ENCODE measurements around the gene HOXB4. TPM values are rescaled to one million over a fixed set of nuclear protein-coding genes. Genes with fewer than 3 reads are reported as not detected.

The HOXB4 gene
- total RNA-seq, 1 experiment from 2014 or later = 0.22 TPM

DNA sequence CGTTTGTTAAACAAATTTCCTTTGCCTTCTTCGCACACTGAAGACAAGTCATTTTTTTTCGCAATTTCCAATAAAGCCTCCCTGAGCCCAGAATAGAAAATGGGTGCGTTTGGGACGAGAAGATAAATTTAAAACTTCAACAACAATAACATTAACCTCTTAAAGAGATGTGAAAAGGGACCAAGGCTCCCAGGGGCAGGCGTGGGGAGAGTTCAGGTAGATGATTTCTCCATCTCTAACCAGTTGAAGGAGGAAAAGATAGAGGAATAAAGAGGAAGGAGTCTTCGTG is 1.3 kb upstream of the HOXB4 start:
- no peaks in the 10 kb centered on the region for H3F3A ChIP-seq (ENCODE audit: low read length, unreplicated experiment)
- no peak overlapping the region for H3K4me3 ChIP-seq (ENCODE audit: low read length)
- no peaks in the 10 kb centered on the region for H3K36me3 ChIP-seq (ENCODE audit: low read depth, low read length)
- H3K4me2 ChIP-seq (ENCODE audit: low read length) = no peak overlapping the region
- BruUV-seq (replicated peaks) = no TSS peak
- H3K9me2 ChIP-seq (replicated peaks; ENCODE audit: low read length) = no peaks in the 10 kb centered on the region
- H4K20me1 ChIP-seq (ENCODE audit: low read length) = no peaks in the 10 kb centered on the region
- H2AFZ ChIP-seq (ENCODE audit: low read length) = no peak overlapping the region
- no peak overlapping the region for H3K9ac ChIP-seq (ENCODE audit: low read length)
- TF ChIP-seq EZH2phosphoT487 (IDR thresholded peaks at IDR 0.05; ENCODE audit: borderline replicate concordance, low read length) = no peak
- TF ChIP-seq EZH2 (IDR thresholded peaks at IDR 0.05; ENCODE audit: low read length, unreplicated experiment) = no peak
- TF ChIP-seq, protein P1, sequence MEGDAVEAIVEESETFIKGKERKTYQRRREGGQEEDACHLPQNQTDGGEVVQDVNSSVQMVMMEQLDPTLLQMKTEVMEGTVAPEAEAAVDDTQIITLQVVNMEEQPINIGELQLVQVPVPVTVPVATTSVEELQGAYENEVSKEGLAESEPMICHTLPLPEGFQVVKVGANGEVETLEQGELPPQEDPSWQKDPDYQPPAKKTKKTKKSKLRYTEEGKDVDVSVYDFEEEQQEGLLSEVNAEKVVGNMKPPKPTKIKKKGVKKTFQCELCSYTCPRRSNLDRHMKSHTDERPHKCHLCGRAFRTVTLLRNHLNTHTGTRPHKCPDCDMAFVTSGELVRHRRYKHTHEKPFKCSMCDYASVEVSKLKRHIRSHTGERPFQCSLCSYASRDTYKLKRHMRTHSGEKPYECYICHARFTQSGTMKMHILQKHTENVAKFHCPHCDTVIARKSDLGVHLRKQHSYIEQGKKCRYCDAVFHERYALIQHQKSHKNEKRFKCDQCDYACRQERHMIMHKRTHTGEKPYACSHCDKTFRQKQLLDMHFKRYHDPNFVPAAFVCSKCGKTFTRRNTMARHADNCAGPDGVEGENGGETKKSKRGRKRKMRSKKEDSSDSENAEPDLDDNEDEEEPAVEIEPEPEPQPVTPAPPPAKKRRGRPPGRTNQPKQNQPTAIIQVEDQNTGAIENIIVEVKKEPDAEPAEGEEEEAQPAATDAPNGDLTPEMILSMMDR (conservative IDR thresholded peaks at IDR 0.05; ENCODE audit: low read depth, low read length) = no peak
- POLR2A ChIA-PET (ENCODE audit: unreplicated experiment) = no interaction called here
- no peak overlapping the region for H3K27ac ChIP-seq (ENCODE audit: low read length)
- DNase-seq (no peak), ATAC-seq (no peak)
- peaks cover 25% of the 10 kb centered on the region for H3K4me1 ChIP-seq (ENCODE audit: insufficient read depth, low read length)
- CTCF ChIA-PET = no interaction called here
- H3K9me3 ChIP-seq (ENCODE audit: low read length) = no peaks in the 10 kb centered on the region
- H3K27me3 ChIP-seq (ENCODE audit: low read length) = no peaks in the 10 kb centered on the region
- H3K79me2 ChIP-seq (ENCODE audit: low read length) = 0 out of 2 replicates have a peak, but pooled peaks cover 6% of the 10 kb centered on the region
- intact Hi-C loops (cut with micrococcal nuclease) = no loop called here

DNA sequence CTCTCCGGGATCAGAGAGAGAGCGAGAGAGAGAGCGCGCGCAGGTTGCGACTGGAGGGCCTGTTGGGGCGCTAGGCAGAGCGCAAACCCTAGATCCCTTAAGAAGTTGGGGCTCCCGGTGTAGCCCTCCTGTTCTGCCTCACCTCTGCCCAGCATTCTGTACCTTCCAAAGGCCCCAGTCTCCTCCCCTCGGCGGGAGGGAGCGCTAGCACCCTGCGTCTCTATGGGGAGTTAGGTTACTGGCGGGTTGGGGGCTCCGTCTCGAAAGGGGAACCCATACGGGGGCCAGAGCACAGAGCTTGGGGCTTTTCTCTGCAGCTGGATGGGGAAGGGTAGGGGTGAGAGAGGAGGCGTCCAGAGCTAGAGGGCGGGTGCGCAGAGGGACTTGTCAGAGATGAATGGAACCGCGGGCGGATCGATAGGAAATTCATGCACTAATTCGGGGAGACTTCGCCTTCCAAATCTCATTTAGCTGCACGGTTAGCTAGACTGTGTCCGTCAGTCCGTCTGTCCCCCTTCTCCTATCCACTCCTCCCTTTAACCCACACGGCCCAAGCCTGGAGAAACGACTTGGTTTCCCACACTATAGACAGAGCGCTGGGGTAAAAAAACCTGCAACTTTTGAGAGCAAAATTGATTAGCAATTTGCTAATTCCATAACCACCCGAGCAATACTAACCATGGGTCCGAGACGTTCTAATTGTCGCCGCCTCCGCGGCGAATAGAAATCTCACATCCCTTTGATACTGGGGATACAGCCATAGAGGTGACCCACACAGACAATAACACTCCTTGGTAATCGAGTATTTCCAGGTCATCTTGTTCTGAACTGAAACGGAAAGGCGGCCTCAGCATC is 693 bp upstream of the HOXB4 start:
- ChIA-PET CTCF (no interaction called here), POLR2A (ENCODE audit: unreplicated experiment) (no interaction called here)
- intact Hi-C loops (cut with micrococcal nuclease) = no loop called here
- no peak overlapping the region for H3K4me2 ChIP-seq (ENCODE audit: low read length)
- no peaks in the 10 kb centered on the region for H3K27me3 ChIP-seq (ENCODE audit: low read length)
- H3K9me3 ChIP-seq (ENCODE audit: low read length) = no peaks in the 10 kb centered on the region
- no peak overlapping the region for H2AFZ ChIP-seq (ENCODE audit: low read length)
- peaks cover 20% of the 10 kb centered on the region for H3K4me1 ChIP-seq (ENCODE audit: insufficient read depth, low read length)
- no peak overlapping the region for H3K4me3 ChIP-seq (ENCODE audit: low read length)
- no peaks in the 10 kb centered on the region for H3K9me2 ChIP-seq (replicated peaks; ENCODE audit: low read length)
- DNase-seq (no peak), ATAC-seq (no peak)
- 0 out of 2 replicates have a peak, but pooled peaks cover 1% of the 10 kb centered on the region for H3K79me2 ChIP-seq (ENCODE audit: low read length)
- H3F3A ChIP-seq (ENCODE audit: low read length, unreplicated experiment) = no peaks in the 10 kb centered on the region
- no TSS peak for BruUV-seq (replicated peaks)
- H3K36me3 ChIP-seq (ENCODE audit: low read depth, low read length) = no peaks in the 10 kb centered on the region
- H4K20me1 ChIP-seq (ENCODE audit: low read length) = no peaks in the 10 kb centered on the region
- no peak overlapping the region for H3K9ac ChIP-seq (ENCODE audit: low read length)
- TF ChIP-seq, protein P1 (conservative IDR thresholded peaks at IDR 0.05; ENCODE audit: low read depth, low read length) = no peak
- no peak for TF ChIP-seq EZH2 (IDR thresholded peaks at IDR 0.05; ENCODE audit: low read length, unreplicated experiment)
- TF ChIP-seq EZH2phosphoT487 (IDR thresholded peaks at IDR 0.05; ENCODE audit: borderline replicate concordance, low read length) = no peak
- no peak overlapping the region for H3K27ac ChIP-seq (ENCODE audit: low read length)

DNA sequence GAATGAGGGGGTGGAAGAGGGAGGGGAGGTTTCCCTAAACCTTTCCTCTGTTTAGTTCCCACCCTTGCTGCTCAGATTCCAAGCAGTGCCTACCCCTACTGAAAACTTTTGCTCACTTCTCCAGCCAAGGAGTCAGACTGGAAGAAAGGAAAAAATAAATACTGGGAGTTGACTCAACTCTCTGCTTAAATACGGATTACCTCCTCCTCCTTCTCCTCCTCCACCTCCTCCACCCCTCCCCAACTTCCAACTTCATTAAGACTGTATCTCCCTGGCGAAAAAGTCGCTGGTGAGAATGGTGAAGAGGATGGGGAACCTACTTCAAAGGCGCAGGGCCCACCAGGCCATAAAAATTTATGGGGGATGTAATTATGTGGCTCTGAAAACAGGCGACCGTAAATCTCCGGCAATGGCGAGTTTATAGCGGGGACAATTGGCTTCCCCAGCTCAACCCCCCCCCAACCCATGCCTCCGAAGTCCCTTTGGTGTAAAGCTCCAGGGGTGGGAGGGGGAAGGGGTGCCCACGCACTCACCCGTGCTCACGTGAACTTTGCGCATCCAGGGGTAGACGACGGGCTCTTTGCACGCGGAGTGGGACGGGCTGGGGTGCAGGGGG is 712 bp downstream of the HOXB4 start:
- H2AFZ ChIP-seq (ENCODE audit: low read length) = peak overlapping the region; percentile 64
- DNase-seq (peak; percentile 42), ATAC-seq (peak; percentile 58)
- no peaks in the 10 kb centered on the region for H3K9me2 ChIP-seq (replicated peaks; ENCODE audit: low read length)
- peaks cover 20% of the 10 kb centered on the region for H3K4me1 ChIP-seq (ENCODE audit: insufficient read depth, low read length)
- no TSS peak for BruUV-seq (replicated peaks)
- peak overlapping the region; percentile 66 for H3K4me3 ChIP-seq (ENCODE audit: low read length)
- no peaks in the 10 kb centered on the region for H3K9me3 ChIP-seq (ENCODE audit: low read length)
- no peak overlapping the region for H3K27ac ChIP-seq (ENCODE audit: low read length)
- POLR2A ChIA-PET (ENCODE audit: unreplicated experiment) = no interaction called here
- CTCF ChIA-PET = interaction anchor here (0.5 kb wide), 1 partner anchor 11 kb away, joined by 3 read pairs; no protein-coding TSS in a partner anchor
- TF ChIP-seq EZH2phosphoT487 (IDR thresholded peaks at IDR 0.05; ENCODE audit: borderline replicate concordance, low read length) (no peak), EZH2 (IDR thresholded peaks at IDR 0.05; ENCODE audit: low read length, unreplicated experiment) (no peak)
- TF ChIP-seq, protein P1 (conservative IDR thresholded peaks at IDR 0.05; ENCODE audit: low read depth, low read length) = no peak
- H4K20me1 ChIP-seq (ENCODE audit: low read length) = no peaks in the 10 kb centered on the region
- peak overlapping the region; percentile 23 for H3K9ac ChIP-seq (ENCODE audit: low read length)
- no peaks in the 10 kb centered on the region for H3K79me2 ChIP-seq (ENCODE audit: low read length)
- no peaks in the 10 kb centered on the region for H3K27me3 ChIP-seq (ENCODE audit: low read length)
- intact Hi-C loops (cut with micrococcal nuclease) = no loop called here
- no peaks in the 10 kb centered on the region for H3K36me3 ChIP-seq (ENCODE audit: low read depth, low read length)
- peak overlapping the region; percentile 86 for H3K4me2 ChIP-seq (ENCODE audit: low read length)
- no peaks in the 10 kb centered on the region for H3F3A ChIP-seq (ENCODE audit: low read length, unreplicated experiment)

Data from PC-3 (cell line).